ENCODE measurements around the gene GRIK2. TPM values are rescaled to one million over a fixed set of nuclear protein-coding genes. Genes with fewer than 3 reads are reported as not detected.

GRIK2 gene
- polyA plus RNA-seq, 1 of the 3 experiments (the other 2 are of a cell fraction), result 0.30 TPM

DNA sequence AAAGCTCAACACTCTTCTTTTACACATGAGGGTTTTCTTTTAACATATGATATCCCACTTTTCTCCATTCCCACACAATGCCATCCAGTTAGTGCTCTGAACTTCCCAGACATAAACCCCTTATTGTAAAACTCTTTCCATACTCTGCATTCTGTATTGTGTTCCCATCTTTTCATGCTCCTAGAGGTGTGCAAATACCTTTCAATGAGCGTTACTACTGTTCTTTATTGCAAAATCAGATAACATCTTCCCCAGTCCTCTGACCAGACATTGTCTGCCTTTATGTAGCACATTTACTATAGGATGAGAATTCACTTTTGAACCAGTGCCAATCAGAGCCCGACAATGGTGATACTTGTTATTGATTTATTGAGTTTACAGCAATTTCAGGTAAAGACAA lies 296.2 kb downstream of the GRIK2 start:
- 64% methylated on average over 2 of the region's 2 CpGs for WGBS (ENCODE audit: low lambda C conversion rate)
- H3K27ac ChIP-seq (ENCODE audit: low read depth in 2 of 2, low read length in 1 of 2), result no peak overlapping the region
- H3K9ac ChIP-seq, result no peak overlapping the region
- H3K79me2 ChIP-seq (ENCODE audit: insufficient read depth), result no peaks in the 10 kb centered on the region
- TF ChIP-seq, protein P1, sequence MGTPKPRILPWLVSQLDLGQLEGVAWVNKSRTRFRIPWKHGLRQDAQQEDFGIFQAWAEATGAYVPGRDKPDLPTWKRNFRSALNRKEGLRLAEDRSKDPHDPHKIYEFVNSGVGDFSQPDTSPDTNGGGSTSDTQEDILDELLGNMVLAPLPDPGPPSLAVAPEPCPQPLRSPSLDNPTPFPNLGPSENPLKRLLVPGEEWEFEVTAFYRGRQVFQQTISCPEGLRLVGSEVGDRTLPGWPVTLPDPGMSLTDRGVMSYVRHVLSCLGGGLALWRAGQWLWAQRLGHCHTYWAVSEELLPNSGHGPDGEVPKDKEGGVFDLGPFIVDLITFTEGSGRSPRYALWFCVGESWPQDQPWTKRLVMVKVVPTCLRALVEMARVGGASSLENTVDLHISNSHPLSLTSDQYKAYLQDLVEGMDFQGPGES (IDR thresholded peaks at IDR 0.05; ENCODE audit: low read depth, low read length), result no peak
- TF ChIP-seq, protein P2, sequence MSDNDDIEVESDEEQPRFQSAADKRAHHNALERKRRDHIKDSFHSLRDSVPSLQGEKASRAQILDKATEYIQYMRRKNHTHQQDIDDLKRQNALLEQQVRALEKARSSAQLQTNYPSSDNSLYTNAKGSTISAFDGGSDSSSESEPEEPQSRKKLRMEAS (IDR thresholded peaks at IDR 0.05; ENCODE audit: low read depth), result no peak
- TF ChIP-seq FOSL2 (IDR thresholded peaks at IDR 0.05; ENCODE audit: borderline replicate concordance, low read depth) (no peak), SMC3 (IDR thresholded peaks at IDR 0.05; ENCODE audit: low read depth, low read length) (no peak), ELF1 (IDR thresholded peaks at IDR 0.05) (no peak), EZH2phosphoT487 (IDR thresholded peaks at IDR 0.05; ENCODE audit: borderline replicate concordance, low read depth) (no peak), SIN3A (IDR thresholded peaks at IDR 0.05; ENCODE audit: borderline replicate concordance, low read depth, low read length) (no peak), TAF1 (IDR thresholded peaks at IDR 0.05; ENCODE audit: borderline replicate concordance, low read depth, low read length) (no peak), POLR2AphosphoS5 (IDR thresholded peaks at IDR 0.05; ENCODE audit: low read depth, low read length) (no peak), MXI1 (IDR thresholded peaks at IDR 0.05; ENCODE audit: low read depth, low read length) (no peak), TEAD4 (IDR thresholded peaks at IDR 0.05; ENCODE audit: borderline replicate concordance, insufficient read depth) (no peak), NFIC (IDR thresholded peaks at IDR 0.05; ENCODE audit: borderline replicate concordance) (no peak), TCF12 (IDR thresholded peaks at IDR 0.05) (no peak), GABPA (IDR thresholded peaks at IDR 0.05; ENCODE audit: low read depth) (no peak), EP300 (IDR thresholded peaks at IDR 0.05; ENCODE audit: borderline replicate concordance in 1 of 2, low read depth in 1 of 2, low read length in 1 of 2) (no peak), FOXM1 (IDR thresholded peaks at IDR 0.05; ENCODE audit: low read depth) (no peak)
- TF ChIP-seq, protein P3, sequence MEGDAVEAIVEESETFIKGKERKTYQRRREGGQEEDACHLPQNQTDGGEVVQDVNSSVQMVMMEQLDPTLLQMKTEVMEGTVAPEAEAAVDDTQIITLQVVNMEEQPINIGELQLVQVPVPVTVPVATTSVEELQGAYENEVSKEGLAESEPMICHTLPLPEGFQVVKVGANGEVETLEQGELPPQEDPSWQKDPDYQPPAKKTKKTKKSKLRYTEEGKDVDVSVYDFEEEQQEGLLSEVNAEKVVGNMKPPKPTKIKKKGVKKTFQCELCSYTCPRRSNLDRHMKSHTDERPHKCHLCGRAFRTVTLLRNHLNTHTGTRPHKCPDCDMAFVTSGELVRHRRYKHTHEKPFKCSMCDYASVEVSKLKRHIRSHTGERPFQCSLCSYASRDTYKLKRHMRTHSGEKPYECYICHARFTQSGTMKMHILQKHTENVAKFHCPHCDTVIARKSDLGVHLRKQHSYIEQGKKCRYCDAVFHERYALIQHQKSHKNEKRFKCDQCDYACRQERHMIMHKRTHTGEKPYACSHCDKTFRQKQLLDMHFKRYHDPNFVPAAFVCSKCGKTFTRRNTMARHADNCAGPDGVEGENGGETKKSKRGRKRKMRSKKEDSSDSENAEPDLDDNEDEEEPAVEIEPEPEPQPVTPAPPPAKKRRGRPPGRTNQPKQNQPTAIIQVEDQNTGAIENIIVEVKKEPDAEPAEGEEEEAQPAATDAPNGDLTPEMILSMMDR (IDR thresholded peaks at IDR 0.05), result no peak
- TF ChIP-seq, protein P4, sequence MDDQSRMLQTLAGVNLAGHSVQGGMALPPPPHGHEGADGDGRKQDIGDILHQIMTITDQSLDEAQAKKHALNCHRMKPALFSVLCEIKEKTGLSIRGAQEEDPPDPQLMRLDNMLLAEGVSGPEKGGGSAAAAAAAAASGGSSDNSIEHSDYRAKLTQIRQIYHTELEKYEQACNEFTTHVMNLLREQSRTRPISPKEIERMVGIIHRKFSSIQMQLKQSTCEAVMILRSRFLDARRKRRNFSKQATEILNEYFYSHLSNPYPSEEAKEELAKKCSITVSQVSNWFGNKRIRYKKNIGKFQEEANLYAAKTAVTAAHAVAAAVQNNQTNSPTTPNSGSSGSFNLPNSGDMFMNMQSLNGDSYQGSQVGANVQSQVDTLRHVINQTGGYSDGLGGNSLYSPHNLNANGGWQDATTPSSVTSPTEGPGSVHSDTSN (IDR thresholded peaks at IDR 0.05), result no peak
- TF ChIP-seq, protein P5, sequence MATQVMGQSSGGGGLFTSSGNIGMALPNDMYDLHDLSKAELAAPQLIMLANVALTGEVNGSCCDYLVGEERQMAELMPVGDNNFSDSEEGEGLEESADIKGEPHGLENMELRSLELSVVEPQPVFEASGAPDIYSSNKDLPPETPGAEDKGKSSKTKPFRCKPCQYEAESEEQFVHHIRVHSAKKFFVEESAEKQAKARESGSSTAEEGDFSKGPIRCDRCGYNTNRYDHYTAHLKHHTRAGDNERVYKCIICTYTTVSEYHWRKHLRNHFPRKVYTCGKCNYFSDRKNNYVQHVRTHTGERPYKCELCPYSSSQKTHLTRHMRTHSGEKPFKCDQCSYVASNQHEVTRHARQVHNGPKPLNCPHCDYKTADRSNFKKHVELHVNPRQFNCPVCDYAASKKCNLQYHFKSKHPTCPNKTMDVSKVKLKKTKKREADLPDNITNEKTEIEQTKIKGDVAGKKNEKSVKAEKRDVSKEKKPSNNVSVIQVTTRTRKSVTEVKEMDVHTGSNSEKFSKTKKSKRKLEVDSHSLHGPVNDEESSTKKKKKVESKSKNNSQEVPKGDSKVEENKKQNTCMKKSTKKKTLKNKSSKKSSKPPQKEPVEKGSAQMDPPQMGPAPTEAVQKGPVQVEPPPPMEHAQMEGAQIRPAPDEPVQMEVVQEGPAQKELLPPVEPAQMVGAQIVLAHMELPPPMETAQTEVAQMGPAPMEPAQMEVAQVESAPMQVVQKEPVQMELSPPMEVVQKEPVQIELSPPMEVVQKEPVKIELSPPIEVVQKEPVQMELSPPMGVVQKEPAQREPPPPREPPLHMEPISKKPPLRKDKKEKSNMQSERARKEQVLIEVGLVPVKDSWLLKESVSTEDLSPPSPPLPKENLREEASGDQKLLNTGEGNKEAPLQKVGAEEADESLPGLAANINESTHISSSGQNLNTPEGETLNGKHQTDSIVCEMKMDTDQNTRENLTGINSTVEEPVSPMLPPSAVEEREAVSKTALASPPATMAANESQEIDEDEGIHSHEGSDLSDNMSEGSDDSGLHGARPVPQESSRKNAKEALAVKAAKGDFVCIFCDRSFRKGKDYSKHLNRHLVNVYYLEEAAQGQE (IDR thresholded peaks at IDR 0.05; ENCODE audit: low read depth, low read length), result no peak
- TF ChIP-seq, protein P6, sequence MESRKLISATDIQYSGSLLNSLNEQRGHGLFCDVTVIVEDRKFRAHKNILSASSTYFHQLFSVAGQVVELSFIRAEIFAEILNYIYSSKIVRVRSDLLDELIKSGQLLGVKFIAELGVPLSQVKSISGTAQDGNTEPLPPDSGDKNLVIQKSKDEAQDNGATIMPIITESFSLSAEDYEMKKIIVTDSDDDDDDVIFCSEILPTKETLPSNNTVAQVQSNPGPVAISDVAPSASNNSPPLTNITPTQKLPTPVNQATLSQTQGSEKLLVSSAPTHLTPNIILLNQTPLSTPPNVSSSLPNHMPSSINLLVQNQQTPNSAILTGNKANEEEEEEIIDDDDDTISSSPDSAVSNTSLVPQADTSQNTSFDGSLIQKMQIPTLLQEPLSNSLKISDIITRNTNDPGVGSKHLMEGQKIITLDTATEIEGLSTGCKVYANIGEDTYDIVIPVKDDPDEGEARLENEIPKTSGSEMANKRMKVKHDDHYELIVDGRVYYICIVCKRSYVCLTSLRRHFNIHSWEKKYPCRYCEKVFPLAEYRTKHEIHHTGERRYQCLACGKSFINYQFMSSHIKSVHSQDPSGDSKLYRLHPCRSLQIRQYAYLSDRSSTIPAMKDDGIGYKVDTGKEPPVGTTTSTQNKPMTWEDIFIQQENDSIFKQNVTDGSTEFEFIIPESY (IDR thresholded peaks at IDR 0.05; ENCODE audit: borderline replicate concordance, low read depth), result no peak
- H3K27me3 ChIP-seq (ENCODE audit: insufficient read depth), result no peaks in the 10 kb centered on the region
- H3K4me1 ChIP-seq (ENCODE audit: control insufficient read depth in 1 of 2, insufficient read depth in 2 of 2, low read depth in 1 of 2, low read length in 1 of 2), result no peaks in the 10 kb centered on the region
- H2AFZ ChIP-seq (ENCODE audit: low read depth), result no peak overlapping the region
- no peaks in the 10 kb centered on the region for H4K20me1 ChIP-seq (ENCODE audit: insufficient read depth)
- no peaks in the 10 kb centered on the region for H3K9me2 ChIP-seq
- CTCF ChIA-PET, result no interaction called here
- H3K4me2 ChIP-seq, result no peak overlapping the region
- H3K36me3 ChIP-seq (replicated peaks in 1 of 2; ENCODE audit: control insufficient read depth in 1 of 2, insufficient read depth in 2 of 2, low read length in 1 of 2), result no peaks in the 10 kb centered on the region
- no peaks in the 10 kb centered on the region for H3F3A ChIP-seq (replicated peaks; ENCODE audit: insufficient read depth)
- DNase-seq, result no peak
- no peak overlapping the region for H3K4me3 ChIP-seq (ENCODE audit: low read depth in 2 of 2, low read length in 1 of 2)
- no peaks in the 10 kb centered on the region for H3K9me3 ChIP-seq
- POLR2A ChIA-PET, result no interaction called here
